GM18508 (cell line): Measurements from ENCODE around the gene TARS1.

Experiments
- ATAC-seq: cut with Tn5 transposase; IDR thresholded peaks from one replicate; pipeline ENCODE4 v1.9.1; 2021; ENCODE audit warnings: moderate number of reproducible peaks; ENCODE audit not compliant: insufficient read depth, unreplicated experiment

TARS1 gene

GRCh38 chr5:33438996-33439395, 1.8 kb upstream of the TARS1 start:
- ATAC-seq = no peak

DNA sequence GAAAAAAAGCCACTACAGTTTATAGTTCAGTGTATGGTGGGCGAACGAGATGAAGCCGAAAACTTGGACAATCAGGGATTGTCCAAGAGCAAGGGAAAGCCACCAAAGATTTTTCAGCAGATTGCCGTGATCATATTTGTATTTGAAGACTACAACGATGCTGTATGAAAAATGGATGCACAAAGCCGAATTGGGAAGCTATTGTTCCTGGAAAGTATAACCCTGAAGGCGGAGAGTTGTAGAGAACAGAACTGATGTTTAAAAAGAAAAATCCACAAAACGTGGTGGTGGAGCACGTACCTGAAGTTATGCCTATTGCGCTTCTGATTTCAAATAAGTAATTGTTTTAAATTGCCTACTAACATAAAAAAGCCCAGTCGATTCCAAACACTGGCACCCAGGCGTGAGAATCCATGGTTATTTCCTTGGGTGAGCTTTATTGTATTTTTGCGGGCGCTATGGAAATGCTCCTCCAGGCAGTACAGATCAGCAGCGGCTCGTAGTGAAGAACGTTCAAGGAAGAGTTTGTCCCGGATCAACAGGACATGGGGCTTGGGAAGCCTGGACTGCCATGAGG, 772 bp upstream of the TARS1 start:
- ATAC-seq = no peak

DNA sequence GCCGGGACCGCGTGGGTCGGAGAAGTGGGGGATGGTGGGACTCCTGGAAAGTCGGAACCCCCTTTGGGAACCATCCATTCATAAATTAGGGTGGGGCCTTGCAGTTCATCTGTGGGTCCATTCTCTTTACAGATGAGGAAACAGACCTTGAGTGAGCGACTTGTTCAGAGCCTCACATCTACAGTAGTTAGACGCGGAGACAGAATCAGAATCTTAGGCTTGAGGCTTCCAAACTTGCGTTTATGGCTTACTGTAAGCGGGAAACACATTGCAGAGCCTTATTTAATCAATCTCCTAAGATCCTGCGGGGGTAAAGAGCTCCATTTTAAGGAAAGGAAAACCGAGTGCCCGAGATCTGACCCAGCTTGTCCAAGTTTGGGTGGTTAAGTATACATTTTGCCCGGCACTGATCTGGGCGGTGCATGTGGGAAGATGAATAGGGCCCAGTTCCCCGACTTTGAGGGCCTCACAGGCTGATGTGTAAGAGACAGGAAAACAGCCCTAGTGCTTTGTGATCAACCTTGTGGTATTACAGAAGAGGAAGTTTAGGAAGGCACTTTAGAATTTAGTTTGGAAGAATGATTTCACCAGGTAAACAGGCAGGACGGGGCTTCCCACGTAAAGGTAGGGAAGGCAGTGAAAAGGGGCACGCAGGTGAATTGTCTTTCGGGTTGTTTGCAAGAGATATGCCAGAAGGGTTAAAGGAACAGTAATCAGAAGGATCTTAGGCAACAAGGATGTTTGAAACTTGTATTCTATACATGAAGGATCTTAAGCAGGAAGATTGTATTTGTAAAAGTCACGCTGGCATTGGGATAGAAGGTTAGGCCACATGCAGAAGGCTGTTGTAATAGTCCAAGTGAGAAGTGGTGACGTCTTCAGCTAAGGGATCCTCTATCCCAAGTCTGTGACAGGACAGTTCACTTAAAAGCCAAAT, 744 bp downstream of the TARS1 start:
- ATAC-seq = peak; percentile 10

- ATAC-seq = no peak
Measured at GRCh38 chr5:33444542-33444941, 3.8 kb downstream of the TARS1 start.

- no peak for ATAC-seq
Measured at GRCh38 chr5:33445798-33446197, 5.0 kb downstream of the TARS1 start.

DNA sequence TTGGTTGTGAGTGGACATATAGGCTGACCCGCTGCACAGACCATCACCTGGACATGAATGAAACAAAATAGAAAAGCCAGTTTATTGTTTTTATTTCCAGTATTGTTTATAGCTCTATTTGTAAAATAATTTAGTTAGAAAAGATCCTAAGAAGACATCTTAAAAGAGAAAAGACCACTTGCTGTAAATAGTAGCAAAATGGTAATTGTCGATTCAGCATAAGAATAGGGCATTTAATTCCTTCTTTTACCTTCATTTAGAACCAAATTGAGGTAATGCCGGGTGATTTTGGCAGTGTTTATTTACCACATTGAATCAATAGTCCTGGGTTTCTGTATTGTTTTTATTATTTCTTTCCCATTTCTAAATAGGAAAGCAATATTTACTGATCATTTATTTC, 7.4 kb downstream of the TARS1 start:
- ATAC-seq = no peak

DNA sequence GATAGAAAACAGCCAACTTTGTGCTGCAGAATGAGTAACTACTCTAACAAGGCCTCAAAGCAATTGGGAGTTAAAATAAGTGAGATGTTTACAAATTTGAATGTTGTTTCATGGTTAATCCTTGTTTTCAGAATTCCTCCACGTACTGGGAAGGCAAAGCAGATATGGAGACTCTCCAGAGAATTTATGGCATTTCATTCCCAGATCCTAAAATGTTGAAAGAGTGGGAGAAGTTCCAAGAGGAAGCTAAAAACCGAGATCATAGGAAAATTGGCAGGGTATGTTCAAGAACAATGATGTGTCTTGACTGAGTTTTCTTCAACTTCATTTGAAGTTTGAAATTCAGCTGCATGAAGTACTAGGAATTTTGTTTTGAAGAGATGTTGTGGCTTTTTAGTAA, 16.4 kb downstream of the TARS1 start:
- ATAC-seq = no peak

- no peak for ATAC-seq
Measured at GRCh38 chr5:33457817-33458216, 17.1 kb downstream of the TARS1 start.

DNA sequence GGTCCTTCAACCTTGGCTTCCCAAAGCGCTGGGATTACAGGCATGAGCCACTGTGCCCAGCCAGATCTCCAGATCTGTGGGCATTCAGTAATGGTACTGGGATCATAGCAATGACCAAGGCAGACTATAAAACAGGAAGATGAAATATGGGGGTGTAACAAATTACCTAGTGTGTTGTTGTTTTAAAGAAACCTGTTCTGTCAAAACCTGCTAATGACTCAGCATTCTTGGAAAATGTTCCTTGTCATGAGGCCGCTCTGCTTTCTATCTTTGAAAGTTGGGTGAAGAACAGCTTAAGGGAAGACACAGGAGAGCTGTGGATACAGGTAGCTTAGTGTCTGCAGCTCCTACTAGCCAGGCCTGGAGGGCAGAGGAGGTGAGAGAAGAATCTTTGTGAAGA, 19.4 kb downstream of the TARS1 start:
- no peak for ATAC-seq

GRCh38 chr5:33462456-33462855, 21.7 kb downstream of the TARS1 start:
- no peak for ATAC-seq

GRCh38 chr5:33465120-33465519, 24.4 kb downstream of the TARS1 start:
- ATAC-seq = no peak

- ATAC-seq = no peak
Measured at GRCh38 chr5:33468775-33469435, 28.1 kb downstream of the TARS1 start.

DNA sequence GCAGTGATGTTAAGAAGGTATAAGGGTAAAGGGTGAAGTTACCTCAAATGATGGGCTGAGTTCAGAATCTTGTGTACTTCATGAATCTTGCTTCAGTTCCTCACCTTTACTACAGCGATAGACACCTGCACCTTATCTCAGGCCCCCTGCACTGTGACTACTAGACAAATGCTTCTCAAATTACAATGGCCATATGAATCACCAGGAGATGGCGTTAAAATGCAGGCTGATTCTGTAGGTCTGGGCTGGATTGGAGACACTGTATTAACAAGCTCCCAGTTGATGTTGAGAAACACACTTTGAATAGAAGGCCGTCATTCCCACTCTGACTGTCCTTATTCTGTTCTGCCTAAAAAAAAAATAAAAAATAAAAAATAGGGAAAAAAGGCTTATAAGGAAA, 29.8 kb downstream of the TARS1 start:
- ATAC-seq = no peak

- no peak for ATAC-seq
Measured at GRCh38 chr5:33472805-33473409, 32.1 kb downstream of the TARS1 start.

- no peak for ATAC-seq
Measured at GRCh38 chr5:33474004-33474403, 33.2 kb downstream of the TARS1 start.

GRCh38 chr5:33474931-33475499, 34.2 kb downstream of the TARS1 start:
- ATAC-seq = no peak

DNA sequence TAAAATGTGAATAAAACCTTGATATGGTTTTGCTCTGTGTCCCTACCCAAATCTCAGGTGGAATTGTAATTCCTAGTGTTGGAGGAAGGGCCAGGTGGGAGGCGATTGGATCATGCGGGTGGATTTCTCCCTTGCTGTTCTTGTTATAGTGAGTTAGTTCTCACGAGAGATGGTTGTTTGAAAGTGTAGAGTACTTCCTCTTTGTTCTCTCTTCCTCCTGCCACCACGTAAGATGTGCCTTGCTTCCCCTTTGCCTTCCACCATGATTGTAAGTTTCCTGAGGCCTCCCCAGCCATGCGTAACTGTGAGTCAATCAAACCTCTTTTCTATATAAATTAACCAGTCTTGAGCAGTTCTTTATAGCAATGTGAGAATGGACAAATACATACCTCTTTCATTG, 34.9 kb downstream of the TARS1 start:
- no peak for ATAC-seq

- ATAC-seq = no peak
Measured at GRCh38 chr5:33476992-33477391, 36.2 kb downstream of the TARS1 start.

DNA sequence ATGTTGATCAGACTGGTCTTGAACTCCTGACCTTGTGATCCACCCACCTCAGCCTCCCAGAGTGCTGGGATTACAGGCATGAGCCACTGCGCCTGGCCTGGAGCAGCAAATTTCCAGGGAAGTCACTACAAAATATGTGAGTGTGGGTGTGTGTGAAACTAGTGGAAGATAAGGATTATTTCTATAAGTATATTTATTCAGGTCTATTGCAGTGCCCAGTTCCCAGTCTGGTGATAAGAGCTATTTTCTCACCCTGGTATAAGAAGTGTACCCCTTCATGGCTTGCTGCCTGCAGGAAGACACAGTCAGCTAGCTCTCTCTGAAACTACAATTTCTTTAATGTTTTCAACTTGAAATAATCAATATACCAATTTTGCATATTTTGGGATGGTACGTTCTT, 37.1 kb downstream of the TARS1 start:
- ATAC-seq = no peak

DNA sequence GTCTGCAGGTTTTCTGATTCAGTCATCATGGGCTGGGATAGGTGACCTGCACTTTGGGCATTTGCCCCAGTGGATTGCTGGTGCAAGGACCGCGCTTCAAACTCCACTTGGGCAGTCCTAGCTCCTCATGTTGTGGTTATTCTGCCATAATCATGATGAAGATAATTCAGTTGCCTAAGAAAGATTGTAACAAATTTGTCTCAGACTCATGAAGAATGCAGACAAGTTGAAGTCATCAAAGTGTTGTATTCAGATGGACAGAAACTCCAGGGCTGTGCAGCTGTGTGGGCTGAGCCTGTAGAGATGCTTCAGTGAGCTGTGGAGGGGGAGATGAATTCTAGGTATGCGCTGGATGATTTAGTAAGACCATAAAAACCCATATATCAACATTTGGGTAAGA, 38.5 kb downstream of the TARS1 start:
- no peak for ATAC-seq

- ATAC-seq = no peak
Measured at GRCh38 chr5:33480876-33481275, 40.1 kb downstream of the TARS1 start.
